Smooth muscle cell (in vitro differentiated cells): ENCODE results near the gene HTR3E. TPM values are rescaled to one million over a fixed set of nuclear protein-coding genes. Genes with fewer than 3 reads are reported as not detected.

ENCODE experiments used
- DNase-seq: peaks from one replicate; lab custom pipeline; 2025; ENCODE audit not compliant: unreplicated experiment; lab: John Stamatoyannopoulos, UW
- H2AFZ ChIP-seq: fragments of 200-600 bp; sonication (generic); 2 replicates; pipeline ENCODE4 v1.6.0; 2016; ENCODE audit warnings: antibody characterized with exemption, low read depth, mild to moderate bottlenecking
- H3F3A ChIP-seq: fragments of 200-600 bp; sonication (generic); 2 replicates; pipeline ENCODE4 v1.6.0; 2017; ENCODE audit warnings: antibody characterized with exemption, low read depth
- H3K27ac ChIP-seq: fragments of 200-600 bp; sonication (generic); 2 replicates; pipeline ENCODE4 v1.5.1; 2016; ENCODE audit warnings: low read depth, mild to moderate bottlenecking
- H3K27me3 ChIP-seq: fragments of 200-600 bp; sonication (generic); 2 replicates; pipeline ENCODE4 v1.6.1; 2016; ENCODE audit warnings: low read depth, mild to moderate bottlenecking
- H3K36me3 ChIP-seq: fragments of 200-600 bp; sonication (generic); 2 replicates; pipeline ENCODE4 v1.5.1; 2016; ENCODE audit warnings: low read depth
- H3K4me1 ChIP-seq: fragments of 200-600 bp; sonication (generic); 2 replicates; pipeline ENCODE4 v1.5.1; 2016; ENCODE audit warnings: low read depth
- H3K4me2 ChIP-seq: fragments of 200-600 bp; sonication (generic); 2 replicates; pipeline ENCODE4 v1.6.0; 2016; ENCODE audit warnings: mild to moderate bottlenecking
- H3K4me3 ChIP-seq: fragments of 200-600 bp; sonication (generic); 2 replicates; pipeline ENCODE4 v1.5.1; 2016; ENCODE audit warnings: mild to moderate bottlenecking
- H3K79me2 ChIP-seq: fragments of 200-600 bp; sonication (generic); 2 replicates; pipeline ENCODE4 v1.6.0; 2016; ENCODE audit warnings: low read depth, mild to moderate bottlenecking
- H3K9ac ChIP-seq: fragments of 200-600 bp; sonication (generic); 2 replicates; pipeline ENCODE4 v1.6.0; 2016; ENCODE audit warnings: low read depth
- H3K9me3 ChIP-seq: fragments of 200-600 bp; sonication (generic); replicated peaks from 2 replicates; pipeline ENCODE4 v1.5.1; 2016; ENCODE audit warnings: low read depth
- H4K20me1 ChIP-seq: fragments of 200-600 bp; sonication (generic); 2 replicates; pipeline ENCODE4 v1.6.0; 2016; ENCODE audit warnings: low read depth
- WGBS: methylation state at CpG from one replicate; pipeline ENCODE4 v1.1.7; 2016; ENCODE audit warnings: low lambda C conversion rate; 5-methylcytosine and 5-hydroxymethylcytosine counted together
- polyA plus RNA-seq: library from polyadenylated mRNA; unstranded; fragments of >200 nt; fragmentation: Nextera tagmentation; extraction: Ambion mirVana; gene quantifications from 2 replicates; pipeline ENCODE4 v1.2.1, GENCODE V29; 2016
- total RNA-seq: library from RNA; depleted of rRNA; stranded (reverse); fragments of >200 nt; gene quantifications from 2 replicates; pipeline ENCODE4 v1.2.3, GENCODE V29; 2014
- TF ChIP-seq, protein P1 (sequence below): fragments of 200-600 bp; sonication (generic); IDR thresholded peaks from 2 replicates; pipeline ENCODE4 v1.5.1; 2017; ENCODE audit warnings: borderline replicate concordance, mild to moderate bottlenecking, antibody characterized with exemption; ENCODE audit not compliant: insufficient read depth, poor library complexity, severe bottlenecking

The HTR3E gene
- total and polyA plus RNA-seq, 2 experiments from 2014 or later: not detected

DNA sequence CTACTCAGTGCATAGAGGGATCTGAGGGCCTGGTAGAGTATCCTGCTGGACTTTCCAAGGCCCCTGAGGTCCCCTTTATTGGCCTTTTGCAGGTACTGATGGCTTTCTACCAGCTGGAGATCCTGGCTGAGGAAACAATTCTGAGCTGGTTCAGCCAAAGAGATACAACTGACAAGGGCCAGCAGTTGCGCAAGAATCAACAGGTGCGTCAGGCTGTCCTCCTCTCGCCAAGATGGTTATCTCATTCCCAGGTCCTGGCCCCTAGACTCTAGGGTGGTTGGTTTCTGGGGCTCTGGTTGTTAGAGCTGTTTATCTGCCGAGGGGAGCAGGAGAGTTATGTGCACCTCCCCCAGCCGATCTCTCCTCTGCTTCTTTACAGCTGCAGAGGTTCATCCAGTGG lies 47.6 kb downstream of the HTR3E start:
- H3K36me3 ChIP-seq: no peaks in the 10 kb centered on the region
- H4K20me1 ChIP-seq: no peaks in the 10 kb centered on the region
- no peaks in the 10 kb centered on the region for H3K9me3 ChIP-seq
- no peaks in the 10 kb centered on the region for H3K27me3 ChIP-seq
- peaks cover 9% of the 10 kb centered on the region for H3K79me2 ChIP-seq
- no peak overlapping the region for H3K27ac ChIP-seq
- no peak overlapping the region for H2AFZ ChIP-seq
- no peak for DNase-seq
- no peaks in the 10 kb centered on the region for H3F3A ChIP-seq
- H3K4me1 ChIP-seq: no peaks in the 10 kb centered on the region
- H3K4me2 ChIP-seq: no peak overlapping the region
- 96% methylated on average over 5 of the region's 5 CpGs for WGBS
- no peak overlapping the region for H3K9ac ChIP-seq
- no peak overlapping the region for H3K4me3 ChIP-seq
- TF ChIP-seq, protein P1, sequence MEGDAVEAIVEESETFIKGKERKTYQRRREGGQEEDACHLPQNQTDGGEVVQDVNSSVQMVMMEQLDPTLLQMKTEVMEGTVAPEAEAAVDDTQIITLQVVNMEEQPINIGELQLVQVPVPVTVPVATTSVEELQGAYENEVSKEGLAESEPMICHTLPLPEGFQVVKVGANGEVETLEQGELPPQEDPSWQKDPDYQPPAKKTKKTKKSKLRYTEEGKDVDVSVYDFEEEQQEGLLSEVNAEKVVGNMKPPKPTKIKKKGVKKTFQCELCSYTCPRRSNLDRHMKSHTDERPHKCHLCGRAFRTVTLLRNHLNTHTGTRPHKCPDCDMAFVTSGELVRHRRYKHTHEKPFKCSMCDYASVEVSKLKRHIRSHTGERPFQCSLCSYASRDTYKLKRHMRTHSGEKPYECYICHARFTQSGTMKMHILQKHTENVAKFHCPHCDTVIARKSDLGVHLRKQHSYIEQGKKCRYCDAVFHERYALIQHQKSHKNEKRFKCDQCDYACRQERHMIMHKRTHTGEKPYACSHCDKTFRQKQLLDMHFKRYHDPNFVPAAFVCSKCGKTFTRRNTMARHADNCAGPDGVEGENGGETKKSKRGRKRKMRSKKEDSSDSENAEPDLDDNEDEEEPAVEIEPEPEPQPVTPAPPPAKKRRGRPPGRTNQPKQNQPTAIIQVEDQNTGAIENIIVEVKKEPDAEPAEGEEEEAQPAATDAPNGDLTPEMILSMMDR: no peak

DNA sequence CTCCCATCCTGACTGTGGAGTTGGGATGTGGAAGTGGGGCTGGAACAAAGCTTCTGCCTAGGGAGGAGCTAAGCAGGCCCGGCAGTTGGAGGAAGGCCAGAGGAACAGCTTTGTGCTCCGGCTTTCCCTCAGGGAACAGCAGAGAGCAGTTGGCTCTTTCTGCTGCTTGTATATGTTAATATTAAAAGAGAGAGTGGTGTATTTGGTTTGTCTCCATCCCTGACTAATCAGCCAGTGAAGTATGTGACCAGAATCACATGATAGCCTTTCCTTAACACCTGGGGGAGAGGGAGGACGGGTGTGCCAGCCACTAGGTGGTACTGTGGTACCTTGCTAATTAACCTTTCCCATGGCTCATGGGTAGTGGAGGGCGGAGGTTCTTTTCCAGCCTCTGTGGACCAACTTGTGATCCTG lies 48.3 kb downstream of the HTR3E start:
- Histone ChIP-seq H3K4me3 (no peak overlapping the region), H3K9me3 (no peaks in the 10 kb centered on the region), H3K79me2 (peaks cover 4% of the 10 kb centered on the region), H3F3A (no peaks in the 10 kb centered on the region), H2AFZ (no peak overlapping the region), H3K27me3 (no peaks in the 10 kb centered on the region), H3K4me2 (no peak overlapping the region), H3K36me3 (no peaks in the 10 kb centered on the region), H3K9ac (no peak overlapping the region), H3K27ac (no peak overlapping the region), H3K4me1 (no peaks in the 10 kb centered on the region), H4K20me1 (no peaks in the 10 kb centered on the region)
- TF ChIP-seq, protein P1: peak; percentile 23
- no peak for DNase-seq
- whole genome bisulfite sequencing: 84% methylated on average over 4 of the region's 4 CpGs

- H3K9ac ChIP-seq: no peak overlapping the region
- H3K4me3 ChIP-seq: no peak overlapping the region
- no peak overlapping the region for H3K4me2 ChIP-seq
- no peaks in the 10 kb centered on the region for H4K20me1 ChIP-seq
- H3K4me1 ChIP-seq: no peaks in the 10 kb centered on the region
- TF ChIP-seq, protein P1: no peak
- no peaks in the 10 kb centered on the region for H3K27me3 ChIP-seq
- H3K9me3 ChIP-seq: no peaks in the 10 kb centered on the region
- no peak for DNase-seq
- H3F3A ChIP-seq: no peaks in the 10 kb centered on the region
- 93% methylated on average over 8 of the region's 8 CpGs for WGBS
- no peak overlapping the region for H3K27ac ChIP-seq
- H3K36me3 ChIP-seq: no peaks in the 10 kb centered on the region
- no peak overlapping the region for H2AFZ ChIP-seq
- no peaks in the 10 kb centered on the region for H3K79me2 ChIP-seq
Measured at GRCh38 chr3:184145751-184146270, 48.9 kb downstream of the HTR3E start.

- Histone ChIP-seq H3K79me2 (no peaks in the 10 kb centered on the region), H3K36me3 (no peaks in the 10 kb centered on the region), H3K4me2 (no peak overlapping the region), H3K27ac (no peak overlapping the region), H3K4me1 (no peaks in the 10 kb centered on the region), H3F3A (no peaks in the 10 kb centered on the region), H2AFZ (no peak overlapping the region), H3K27me3 (no peaks in the 10 kb centered on the region), H3K9ac (no peak overlapping the region), H3K4me3 (no peak overlapping the region), H3K9me3 (no peaks in the 10 kb centered on the region), H4K20me1 (no peaks in the 10 kb centered on the region)
- TF ChIP-seq, protein P1: no peak
- WGBS: 91% methylated on average over 3 of the region's 3 CpGs
- no peak for DNase-seq
Measured at GRCh38 chr3:184148076-184148475, 51.2 kb downstream of the HTR3E start.
